Activated naive CD4-positive, alpha-beta T cell treated with anti-CD3 and anti-CD28 coated beads, Interleukin-2, amount 10 ng/mL, durations not matched to agents 7 days and 5 days (primary cell): ENCODE measurements around the gene OR13C9.
"Not testable (repeated sequence)": the region's sequence is repeated elsewhere in the genome, so short reads cannot be mapped to it uniquely, and the experiment has no call there.

ENCODE experiments used
- CTCF ChIA-PET: fragments of 350-600 bp; sonication (Branson Sonifier 250); formaldehyde crosslinking; loops from one replicate; lab custom pipeline; 2021; ENCODE audit warnings: antibody characterized with exemption; lab: Charles Lee
- DNase-seq: peaks from one replicate; pipeline ENCODE4 v3.0.0-alpha.2; 2020
- H3K27ac Mint-ChIP-seq: one replicate; pipeline ENCODE4 v1.8.0; 2021; ENCODE audit warnings: mild to moderate bottlenecking, moderate library complexity, mixed read lengths
- H3K27me3 Mint-ChIP-seq: one replicate; pipeline ENCODE4 v1.8.0; 2021; ENCODE audit warnings: mild to moderate bottlenecking, mixed read lengths
- H3K36me3 Mint-ChIP-seq: one replicate; pipeline ENCODE4 v1.8.0; 2021; ENCODE audit warnings: mixed read lengths
- H3K4me1 Mint-ChIP-seq: one replicate; pipeline ENCODE4 v1.8.0; 2021; ENCODE audit warnings: mixed read lengths
- H3K4me3 Mint-ChIP-seq: one replicate; pipeline ENCODE4 v1.8.0; 2021; ENCODE audit warnings: mild to moderate bottlenecking, moderate library complexity, mixed read lengths
- H3K9me3 Mint-ChIP-seq: one replicate; pipeline ENCODE4 v1.8.0; 2021; ENCODE audit warnings: mixed read lengths

Gene OR13C9, protein sequence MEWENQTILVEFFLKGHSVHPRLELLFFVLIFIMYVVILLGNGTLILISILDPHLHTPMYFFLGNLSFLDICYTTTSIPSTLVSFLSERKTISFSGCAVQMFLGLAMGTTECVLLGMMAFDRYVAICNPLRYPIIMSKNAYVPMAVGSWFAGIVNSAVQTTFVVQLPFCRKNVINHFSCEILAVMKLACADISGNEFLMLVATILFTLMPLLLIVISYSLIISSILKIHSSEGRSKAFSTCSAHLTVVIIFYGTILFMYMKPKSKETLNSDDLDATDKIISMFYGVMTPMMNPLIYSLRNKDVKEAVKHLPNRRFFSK

DNA sequence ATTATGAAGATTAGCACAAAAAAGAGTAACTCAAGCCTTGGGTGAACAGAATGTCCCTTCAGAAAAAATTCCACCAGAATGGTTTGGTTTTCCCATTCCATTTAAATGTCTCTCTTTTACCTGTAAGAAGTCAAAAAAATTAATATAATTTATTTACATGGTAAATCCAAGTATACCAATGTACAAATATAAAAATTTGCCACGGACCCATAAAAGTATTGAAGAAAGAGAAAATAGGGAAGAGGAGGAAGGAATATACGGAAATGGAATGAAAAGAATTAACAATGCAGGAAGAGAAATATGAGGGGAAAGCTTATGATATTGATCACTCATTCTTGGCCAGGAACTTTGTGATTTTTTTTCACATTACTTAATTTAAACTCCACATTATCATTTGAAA, at the start of gene OR13C9:
Gene OR13C9, minus strand, starts transcription at position 101 of the 400 bp plus-strand sequence. Its CDS starts 0 bp downstream, at position 101.
- CTCF ChIA-PET = no interaction called here
- no peaks in the 10 kb centered on the region for H3K36me3 Mint-ChIP-seq
- no peak for DNase-seq
- H3K27ac Mint-ChIP-seq = no peak within 1 kb of the TSS
- H3K27me3 Mint-ChIP-seq = no peaks in the 10 kb centered on the region
- no peaks in the 10 kb centered on the region for H3K9me3 Mint-ChIP-seq
- no peaks in the 10 kb centered on the region for H3K4me1 Mint-ChIP-seq
- no peak within 1 kb of the TSS for H3K4me3 Mint-ChIP-seq

DNA sequence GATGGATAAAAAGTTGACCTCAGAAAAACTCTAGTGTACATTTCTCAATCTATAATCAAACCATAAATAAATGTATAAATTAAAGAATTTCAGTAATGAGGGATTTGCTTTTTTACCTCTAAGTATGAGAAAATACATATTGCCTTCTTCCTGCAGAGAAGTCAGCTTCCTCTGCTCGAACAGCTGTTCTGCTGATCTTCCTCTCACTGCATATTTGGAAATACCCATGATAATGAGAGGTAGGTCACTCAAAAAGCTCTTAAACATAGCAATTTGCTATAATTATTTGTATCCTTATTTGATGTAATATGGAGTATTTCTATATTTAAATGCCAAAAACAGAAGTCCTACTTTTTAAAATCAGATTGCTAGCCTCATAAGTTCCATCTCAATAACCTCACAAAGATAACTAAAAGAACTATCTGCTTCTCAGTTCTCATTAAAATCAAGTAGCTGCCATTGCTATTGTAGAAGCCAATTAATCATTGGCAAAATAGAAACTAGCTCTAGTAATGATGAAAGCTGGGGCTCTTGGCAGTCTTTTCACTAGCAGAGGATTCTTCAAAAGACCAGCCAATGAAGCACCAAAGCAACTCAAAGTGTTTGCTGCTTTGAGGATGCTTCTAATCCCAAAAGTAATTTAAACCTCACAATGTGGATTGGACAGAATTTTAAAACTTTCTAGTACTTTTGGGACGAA, 40.6 kb upstream of the OR13C9 start:
- Mint-ChIP-seq H3K9me3 (peaks cover under 1% of the 10 kb centered on the region), H3K4me1 (no peaks in the 10 kb centered on the region), H3K36me3 (no peaks in the 10 kb centered on the region), H3K27me3 (no peaks in the 10 kb centered on the region), H3K27ac (no peak overlapping the region), H3K4me3 (no peak overlapping the region)
- CTCF ChIA-PET = no interaction called here
- no peak for DNase-seq

DNA sequence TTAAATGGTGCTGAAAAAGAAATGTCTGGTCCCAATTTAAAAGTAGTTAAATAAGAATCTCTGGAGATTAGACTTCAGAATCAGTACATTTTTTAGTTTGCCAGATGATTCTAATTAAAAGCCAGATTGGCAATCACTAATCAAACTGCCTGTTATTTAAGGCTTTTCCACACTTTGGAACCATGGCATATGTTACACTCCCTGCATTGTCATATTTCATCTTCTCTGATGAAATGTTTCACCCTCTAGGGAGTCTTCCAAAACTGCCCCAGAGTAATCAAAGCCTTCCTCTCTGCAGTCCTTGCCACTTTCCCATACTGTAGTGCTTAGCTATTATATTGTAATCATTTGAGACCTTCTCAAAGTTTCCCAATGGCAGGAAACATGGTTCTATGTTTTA, 17.5 kb upstream of the OR13C9 start:
- CTCF ChIA-PET = no interaction called here
- Mint-ChIP-seq H3K4me3 (no peak overlapping the region), H3K4me1 (no peaks in the 10 kb centered on the region), H3K36me3 (no peaks in the 10 kb centered on the region), H3K27ac (no peak overlapping the region), H3K9me3 (peaks cover 10% of the 10 kb centered on the region), H3K27me3 (no peaks in the 10 kb centered on the region)
- DNase-seq = no peak

DNA sequence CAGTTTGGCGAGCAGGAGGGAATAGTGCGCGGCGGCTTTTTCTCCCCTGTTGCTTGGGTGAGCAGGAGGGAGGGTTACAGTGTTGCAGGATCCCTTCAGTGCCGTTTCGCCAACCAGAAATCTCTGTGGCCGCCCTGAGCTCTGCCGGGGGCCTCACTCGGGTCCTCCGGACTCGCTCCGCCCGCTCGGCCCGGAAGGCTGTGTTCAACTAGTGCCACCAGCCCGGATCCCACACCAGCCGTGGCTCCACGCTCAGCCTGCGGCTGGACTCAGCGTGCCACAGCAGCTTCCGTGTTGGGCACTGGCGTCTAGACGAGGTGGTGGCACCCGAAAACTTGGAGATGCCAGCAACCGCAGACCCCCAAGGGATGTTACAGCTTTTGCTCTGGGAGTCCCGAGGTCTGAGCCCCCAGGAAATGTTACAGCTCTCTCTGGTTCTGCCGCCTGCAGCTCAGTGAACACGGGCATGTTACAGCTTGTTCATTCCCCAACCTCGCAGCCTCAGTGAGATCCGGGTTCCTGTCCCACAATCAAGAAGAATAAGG, 16.0 kb upstream of the OR13C9 start:
- CTCF ChIA-PET = no interaction called here
- no peaks in the 10 kb centered on the region for H3K36me3 Mint-ChIP-seq
- H3K27me3 Mint-ChIP-seq = no peaks in the 10 kb centered on the region
- no peak overlapping the region for H3K27ac Mint-ChIP-seq
- no peak for DNase-seq
- H3K4me1 Mint-ChIP-seq = no peaks in the 10 kb centered on the region
- no peak overlapping the region for H3K4me3 Mint-ChIP-seq
- peaks cover 3% of the 10 kb centered on the region for H3K9me3 Mint-ChIP-seq

DNA sequence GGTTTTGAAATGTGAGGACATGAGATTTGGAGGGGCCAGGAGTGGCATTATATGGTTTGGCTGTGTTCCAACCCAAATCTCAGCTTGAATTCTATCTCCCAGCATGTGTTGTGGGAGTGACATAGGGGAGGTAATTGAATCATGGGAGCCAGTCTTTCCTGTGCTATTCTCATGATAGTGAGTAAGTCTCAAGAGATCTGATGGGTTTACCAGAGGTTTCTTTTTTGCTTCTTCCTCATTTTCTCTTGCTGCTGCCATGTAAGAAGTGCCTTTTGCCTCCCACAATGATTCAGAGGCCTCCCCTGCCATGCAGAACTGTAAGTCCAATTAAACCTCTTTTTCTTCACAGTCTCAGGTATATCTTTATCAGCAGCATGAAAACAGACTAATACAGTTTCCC, 8.0 kb upstream of the OR13C9 start:
- H3K27ac Mint-ChIP-seq, H3K27me3 Mint-ChIP-seq, DNase-seq, H3K9me3 Mint-ChIP-seq, H3K36me3 Mint-ChIP-seq, H3K4me1 Mint-ChIP-seq, CTCF ChIA-PET, H3K4me3 Mint-ChIP-seq: not testable (repeated sequence)

DNA sequence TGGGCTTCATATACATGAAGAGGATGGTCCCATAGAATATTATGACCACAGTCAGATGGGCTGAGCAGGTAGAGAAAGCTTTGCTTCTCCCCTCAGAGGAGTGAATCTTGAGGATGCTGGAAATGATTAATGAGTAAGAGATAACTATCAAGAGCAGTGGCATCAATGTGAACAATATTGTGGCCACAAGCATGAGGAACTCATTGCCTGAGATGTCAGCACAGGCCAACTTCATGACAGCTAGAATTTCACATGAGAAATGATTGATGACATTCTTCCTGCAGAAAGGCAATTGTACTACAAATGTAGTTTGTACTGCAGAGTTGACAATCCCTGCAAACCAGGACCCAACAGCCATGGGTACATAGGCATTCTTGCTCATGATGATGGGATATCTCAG, 586 bp downstream of the OR13C9 start:
- H3K36me3 Mint-ChIP-seq = no peaks in the 10 kb centered on the region
- H3K9me3 Mint-ChIP-seq = no peaks in the 10 kb centered on the region
- no peak for DNase-seq
- H3K27me3 Mint-ChIP-seq = no peaks in the 10 kb centered on the region
- no peak overlapping the region for H3K27ac Mint-ChIP-seq
- no peak overlapping the region for H3K4me3 Mint-ChIP-seq
- H3K4me1 Mint-ChIP-seq = no peaks in the 10 kb centered on the region
- CTCF ChIA-PET = no interaction called here

DNA sequence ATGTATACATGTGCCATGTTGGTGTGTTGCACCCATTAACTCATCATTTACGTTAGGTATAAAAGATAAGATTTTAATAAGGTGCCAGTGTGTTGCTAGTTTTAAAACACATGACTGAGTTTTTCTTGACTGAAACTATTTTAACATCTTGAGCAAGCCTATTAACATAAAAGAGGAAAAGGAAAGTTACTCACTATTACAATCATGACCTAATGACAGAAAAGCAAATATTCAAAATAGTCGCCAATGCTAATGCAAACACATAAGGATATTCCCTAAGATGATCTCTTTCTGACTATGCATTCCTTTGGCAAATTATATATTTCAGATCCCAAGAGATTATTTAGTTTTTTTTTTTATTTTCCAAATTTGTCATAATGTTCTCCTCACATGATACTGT, 6.8 kb downstream of the OR13C9 start:
- Mint-ChIP-seq H3K4me3 (no peak overlapping the region), H3K9me3 (no peaks in the 10 kb centered on the region), H3K4me1 (no peaks in the 10 kb centered on the region), H3K36me3 (no peaks in the 10 kb centered on the region), H3K27me3 (no peaks in the 10 kb centered on the region), H3K27ac (no peak overlapping the region)
- no peak for DNase-seq
- CTCF ChIA-PET = no interaction called here

DNA sequence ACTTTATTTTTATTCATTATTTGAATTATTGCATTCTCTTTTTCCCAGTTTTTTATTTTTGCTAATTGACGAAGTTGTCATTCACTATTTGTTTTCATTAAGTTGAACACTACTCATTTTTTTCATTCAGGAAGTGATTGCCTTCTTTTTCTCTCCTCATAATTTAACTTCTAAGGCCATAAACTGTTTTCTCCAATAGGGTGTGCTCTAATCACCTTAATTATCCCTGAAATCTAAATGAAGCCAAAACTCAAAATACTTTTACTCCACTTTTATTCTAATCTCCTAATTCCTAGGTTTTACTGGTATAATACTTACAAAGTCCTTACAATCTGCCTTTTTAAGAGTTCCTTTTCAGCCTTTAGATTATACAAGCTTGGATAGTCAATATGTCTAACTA, 9.7 kb downstream of the OR13C9 start:
- CTCF ChIA-PET = no interaction called here
- Mint-ChIP-seq H3K4me3 (no peak overlapping the region), H3K4me1 (no peaks in the 10 kb centered on the region), H3K27me3 (no peaks in the 10 kb centered on the region), H3K27ac (no peak overlapping the region), H3K9me3 (no peaks in the 10 kb centered on the region), H3K36me3 (no peaks in the 10 kb centered on the region)
- no peak for DNase-seq

DNA sequence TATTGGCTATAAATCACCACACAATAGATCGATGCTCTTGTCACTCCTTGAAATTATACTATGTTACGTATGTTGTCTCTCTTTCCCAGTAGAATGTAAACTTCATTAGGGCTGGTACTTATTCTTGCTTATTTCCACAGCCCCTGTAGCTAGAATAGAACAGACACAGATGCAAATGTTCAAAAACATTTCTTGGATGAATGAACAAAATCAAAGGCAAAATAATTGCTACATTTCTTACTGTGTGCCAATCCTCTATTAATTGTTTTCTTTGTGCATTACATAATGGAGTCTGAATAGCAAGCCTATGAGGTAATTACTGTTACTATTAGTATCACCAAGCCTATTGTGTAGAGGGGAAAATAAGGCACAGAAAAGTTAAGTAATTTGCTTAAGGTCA, 11.9 kb downstream of the OR13C9 start:
- CTCF ChIA-PET = no interaction called here
- H3K4me3 Mint-ChIP-seq = no peak overlapping the region
- no peak overlapping the region for H3K27ac Mint-ChIP-seq
- no peaks in the 10 kb centered on the region for H3K9me3 Mint-ChIP-seq
- no peaks in the 10 kb centered on the region for H3K4me1 Mint-ChIP-seq
- DNase-seq = no peak
- no peaks in the 10 kb centered on the region for H3K36me3 Mint-ChIP-seq
- no peaks in the 10 kb centered on the region for H3K27me3 Mint-ChIP-seq

DNA sequence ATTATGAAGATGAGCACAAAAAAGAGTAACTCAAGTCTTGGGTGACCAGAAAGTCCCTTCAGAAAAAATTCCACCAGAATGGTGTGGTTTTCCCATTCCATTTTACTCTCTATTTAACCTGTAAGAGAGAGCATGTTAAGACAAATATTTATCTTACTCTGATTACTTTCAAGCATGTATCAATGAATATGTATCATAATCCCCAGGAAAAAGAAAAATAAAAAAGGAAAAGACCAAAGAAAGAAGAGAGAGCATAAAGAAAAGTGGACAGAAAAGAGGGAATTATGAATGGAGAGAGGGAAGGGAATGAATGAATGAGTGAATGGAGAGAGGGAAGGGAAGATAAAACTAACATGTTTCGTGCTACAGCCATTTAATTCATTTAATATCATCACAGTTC, 12.5 kb downstream of the OR13C9 start, which contains the start of gene OR13C2:
Gene OR13C2, minus strand, starts transcription at position 101 of the 400 bp plus-strand sequence. Its CDS starts 0 bp downstream, at position 101.
- CTCF ChIA-PET, H3K36me3 Mint-ChIP-seq, H3K9me3 Mint-ChIP-seq, DNase-seq, H3K4me1 Mint-ChIP-seq, H3K27me3 Mint-ChIP-seq, H3K27ac Mint-ChIP-seq, H3K4me3 Mint-ChIP-seq: not testable (repeated sequence)

DNA sequence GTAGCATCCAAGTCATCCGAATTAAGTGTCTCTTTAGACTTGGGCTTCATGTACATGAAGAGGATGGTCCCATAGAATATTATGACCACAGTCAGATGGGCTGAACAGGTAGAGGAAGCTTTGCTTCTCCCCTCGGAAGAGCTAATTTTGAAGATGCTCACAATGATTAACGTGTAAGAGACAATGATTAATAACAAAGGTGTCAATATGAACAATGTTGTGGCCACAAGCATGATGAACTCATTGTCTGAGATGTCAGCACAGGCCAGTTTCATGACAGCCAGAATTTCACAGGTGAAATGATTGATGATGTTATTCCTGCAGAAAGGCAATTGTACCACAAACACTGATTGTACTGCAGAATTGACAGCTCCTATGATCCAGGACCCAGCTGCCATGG, 13.2 kb downstream of the OR13C9 start:
- CTCF ChIA-PET = no interaction called here
- Mint-ChIP-seq H3K4me3 (no peak overlapping the region), H3K27me3 (no peaks in the 10 kb centered on the region), H3K9me3 (no peaks in the 10 kb centered on the region), H3K4me1 (no peaks in the 10 kb centered on the region), H3K27ac (no peak overlapping the region), H3K36me3 (no peaks in the 10 kb centered on the region)
- no peak for DNase-seq

DNA sequence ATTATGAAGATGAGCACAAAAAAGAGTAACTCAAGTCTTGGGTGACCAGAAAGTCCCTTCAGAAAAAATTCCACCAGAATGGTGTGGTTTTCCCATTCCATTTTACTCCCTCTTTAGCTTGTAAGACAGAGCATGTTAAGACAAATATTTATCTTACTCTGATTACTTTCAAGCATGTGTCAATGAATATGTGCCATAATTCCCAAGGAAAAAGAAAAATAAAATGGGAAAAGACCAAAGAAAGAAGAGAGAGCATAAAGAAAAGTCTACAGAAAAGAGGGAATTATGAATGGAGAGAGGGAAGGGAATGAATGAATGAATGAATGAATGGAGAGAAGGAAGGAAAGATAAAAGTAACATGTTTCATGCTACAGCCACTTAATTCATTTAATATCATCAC, 18.7 kb downstream of the OR13C9 start, which contains the start of gene OR13C5:
Gene OR13C5, minus strand, starts transcription at position 101 of the 400 bp plus-strand sequence. Its CDS starts 0 bp downstream, at position 101.
- CTCF ChIA-PET, DNase-seq, H3K27ac Mint-ChIP-seq, H3K27me3 Mint-ChIP-seq, H3K9me3 Mint-ChIP-seq, H3K4me3 Mint-ChIP-seq, H3K4me1 Mint-ChIP-seq, H3K36me3 Mint-ChIP-seq: not testable (repeated sequence)

DNA sequence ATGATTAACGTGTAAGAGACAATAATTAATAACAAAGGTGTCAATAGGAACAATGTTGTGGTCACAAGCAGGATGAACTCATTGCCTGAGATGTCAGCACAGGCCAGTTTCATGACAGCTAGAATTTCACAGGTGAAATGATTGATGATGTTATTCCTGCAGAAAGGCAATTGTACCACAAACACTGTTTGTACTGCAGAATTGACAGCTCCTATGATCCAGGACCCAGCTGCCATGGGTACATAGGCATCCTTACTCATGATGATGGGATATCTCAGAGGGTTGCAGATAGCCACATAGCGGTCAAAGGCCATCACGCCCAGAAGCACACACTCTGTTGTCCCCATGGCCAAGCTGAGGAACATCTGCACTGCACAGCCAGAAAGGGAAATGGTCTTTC, 19.3 kb downstream of the OR13C9 start:
- H3K9me3 Mint-ChIP-seq, CTCF ChIA-PET, H3K27ac Mint-ChIP-seq, H3K4me1 Mint-ChIP-seq, H3K36me3 Mint-ChIP-seq, H3K27me3 Mint-ChIP-seq, DNase-seq, H3K4me3 Mint-ChIP-seq: not testable (repeated sequence)

DNA sequence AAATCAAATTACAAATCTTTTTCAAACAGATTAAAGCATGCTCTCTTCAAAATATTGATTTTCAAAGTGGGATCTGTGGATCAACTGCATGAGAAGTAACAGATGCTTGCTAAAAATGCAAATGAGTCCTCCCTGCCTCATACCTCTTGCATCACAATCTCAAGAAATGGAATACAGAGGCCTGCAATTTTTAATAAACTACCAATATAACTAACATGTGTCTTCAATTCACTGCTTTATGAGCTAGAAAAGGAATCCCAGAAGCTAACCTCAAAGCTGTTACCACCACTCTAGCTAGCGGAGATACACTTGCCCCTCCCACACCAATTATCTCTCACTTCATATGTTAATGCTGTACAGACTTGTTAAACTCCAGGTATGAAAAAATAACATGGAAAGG, 28.4 kb downstream of the OR13C9 start:
- Mint-ChIP-seq H3K36me3 (no peaks in the 10 kb centered on the region), H3K4me3 (no peak overlapping the region), H3K4me1 (no peaks in the 10 kb centered on the region), H3K27ac (no peak overlapping the region), H3K9me3 (no peaks in the 10 kb centered on the region), H3K27me3 (no peaks in the 10 kb centered on the region)
- DNase-seq = no peak
- CTCF ChIA-PET = no interaction called here
